ENCODE data around the gene GIMAP8.
"Not testable (repeated sequence)": the region's sequence is repeated elsewhere in the genome, so short reads cannot be mapped to it uniquely, and the experiment has no call there.

GRCh38 chr7:150483514-150483913 lies 33.1 kb downstream of the GIMAP8 start:
- TF ChIP-seq CTCF, POLR2A (IDR thresholded peaks at IDR 0.05): not testable (repeated sequence)
